GM19238 (cell line): ENCODE results near the gene FASTKD1.

ENCODE experiments used
- DNase-seq: peaks from one replicate; pipeline ENCODE4 v3.0.0; 2011; ENCODE audit warnings: low spot score; ENCODE audit not compliant: insufficient read length

Gene FASTKD1

DNA sequence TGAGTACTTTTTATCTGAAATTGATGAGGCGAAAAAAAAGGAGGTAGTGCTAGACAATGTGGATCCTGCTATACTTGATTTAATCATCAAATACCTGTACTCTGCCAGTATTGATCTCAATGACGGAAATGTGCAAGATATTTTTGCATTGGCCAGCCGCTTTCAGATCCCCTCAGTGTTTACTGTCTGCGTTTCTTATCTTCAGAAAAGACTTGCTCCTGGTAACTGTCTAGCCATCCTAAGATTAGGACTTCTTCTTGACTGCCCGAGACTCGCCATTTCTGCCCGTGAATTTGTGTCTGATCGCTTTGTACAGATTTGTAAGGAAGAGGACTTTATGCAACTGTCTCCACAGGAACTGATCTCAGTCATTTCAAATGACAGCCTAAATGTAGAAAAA lies 63.7 kb downstream of the FASTKD1 start:
- no peak for DNase-seq

DNA sequence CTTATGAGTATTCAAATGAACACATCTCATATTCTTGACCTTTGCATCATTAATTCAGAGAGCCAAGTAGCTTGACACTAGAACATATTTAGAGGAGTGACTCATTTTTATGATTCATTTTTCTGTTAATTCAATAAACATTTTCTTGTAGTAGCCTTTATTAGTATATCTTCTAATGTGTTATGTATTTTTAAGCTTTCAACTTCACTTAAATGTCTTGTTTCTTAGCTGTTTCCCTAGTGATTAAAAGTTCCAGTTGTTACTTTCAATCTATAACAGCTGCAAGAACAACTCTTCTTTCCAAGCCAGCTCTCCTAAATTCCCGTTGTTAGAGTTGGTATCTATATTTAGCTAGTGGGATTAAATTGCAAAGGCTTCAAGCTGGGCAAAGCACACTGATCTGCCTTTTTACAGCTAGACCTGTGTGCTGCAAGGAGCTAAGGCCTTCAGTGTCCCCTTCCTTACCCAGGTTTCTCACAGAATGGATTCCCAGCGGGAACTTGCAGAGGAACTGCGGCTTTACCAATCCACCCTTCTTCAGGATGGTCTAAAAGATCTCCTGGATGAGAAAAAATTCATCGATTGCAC lies 64.3 kb downstream of the FASTKD1 start, which contains the start of gene KLHL41:
Gene KLHL41, plus strand, starts transcription at position 405 of the 588 bp plus-strand sequence. Its CDS starts 77 bp downstream, at position 482.
- no peak for DNase-seq

DNA sequence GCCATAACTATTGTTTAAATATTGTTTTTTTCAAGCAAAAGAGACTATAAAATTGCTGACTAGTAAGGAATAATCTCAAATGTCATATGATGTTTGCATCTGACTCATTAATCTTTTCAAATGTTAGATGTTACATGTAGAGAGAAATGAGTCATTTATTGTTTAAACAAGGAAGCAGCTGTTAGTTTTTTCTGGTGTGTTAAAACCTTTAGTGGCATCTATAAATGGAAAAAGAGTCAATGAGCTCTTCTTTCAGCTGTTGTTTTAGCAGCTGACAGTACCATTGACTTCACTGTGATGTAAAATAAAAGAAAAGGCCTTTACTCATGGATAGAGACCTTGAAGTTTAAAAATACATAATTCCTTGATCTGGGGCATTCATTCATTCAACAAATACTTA lies 66.0 kb downstream of the FASTKD1 start:
- no peak for DNase-seq

DNA sequence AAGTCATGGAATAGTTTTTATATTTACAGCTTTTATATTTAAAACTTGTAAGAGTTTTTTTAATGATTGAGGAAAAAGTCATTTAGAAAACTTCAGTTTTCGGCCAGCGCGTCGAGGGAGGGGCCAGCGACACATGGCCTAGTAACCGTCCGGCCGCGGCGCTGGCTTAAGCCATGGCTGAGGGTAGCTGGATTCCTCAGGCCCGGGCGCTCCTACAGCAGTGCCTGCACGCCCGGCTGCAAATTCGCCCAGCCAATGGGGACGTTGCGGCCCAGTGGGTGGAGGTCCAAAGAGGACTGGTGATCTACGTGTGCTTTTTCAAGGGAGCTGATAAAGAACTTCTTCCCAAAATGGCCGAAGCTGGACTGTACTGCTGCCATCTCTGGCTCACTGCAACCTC lies 69.0 kb downstream of the FASTKD1 start:
- DNase-seq, result no peak

DNA sequence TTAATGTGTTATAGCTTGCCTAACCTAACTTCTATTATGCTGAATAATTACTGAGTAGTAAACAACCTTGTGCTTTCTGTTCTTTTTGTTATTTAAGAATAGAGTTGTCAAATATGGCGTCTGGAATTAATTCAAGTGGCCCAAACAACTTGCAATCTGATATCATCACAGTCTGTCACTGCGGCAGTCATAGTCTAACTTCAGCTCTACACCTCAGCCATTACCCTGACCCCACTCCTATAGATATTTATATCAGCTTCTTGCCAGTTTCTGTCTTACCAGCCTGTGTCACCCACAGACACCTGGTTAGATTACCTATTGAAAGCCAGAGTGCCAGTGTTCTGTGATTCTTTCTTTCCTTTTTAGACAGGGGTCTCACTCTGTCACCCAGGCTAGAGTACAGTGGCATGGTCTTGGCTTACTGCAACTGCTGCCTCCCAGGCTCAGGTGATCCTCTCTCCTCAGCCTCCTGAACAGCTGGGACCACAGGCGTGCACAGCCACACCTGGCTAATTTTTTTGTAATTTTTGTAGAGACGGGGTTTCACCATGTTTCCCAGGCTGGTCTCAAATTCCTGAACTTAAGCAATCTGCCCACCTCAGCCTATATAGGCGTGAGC lies 78.2 kb downstream of the FASTKD1 start:
- no peak for DNase-seq

DNA sequence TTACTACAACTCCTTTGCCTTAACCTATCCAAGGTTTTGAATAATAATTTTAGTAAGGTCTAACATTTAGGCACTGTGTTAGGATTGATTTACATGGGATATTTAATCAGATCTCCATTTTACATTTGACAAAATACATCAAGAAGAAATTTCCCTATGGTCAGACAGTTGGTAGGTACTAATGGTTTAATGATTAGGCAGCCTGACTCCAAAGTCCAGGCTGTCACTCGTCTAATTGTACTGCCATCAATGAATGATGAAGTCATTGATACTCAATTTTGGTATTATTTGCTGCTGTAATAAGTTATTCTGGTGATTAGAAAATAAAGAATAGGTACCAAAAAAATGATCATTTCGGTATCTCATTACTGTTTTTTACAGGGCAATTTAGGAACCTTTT lies 80.3 kb downstream of the FASTKD1 start:
- no peak for DNase-seq

DNA sequence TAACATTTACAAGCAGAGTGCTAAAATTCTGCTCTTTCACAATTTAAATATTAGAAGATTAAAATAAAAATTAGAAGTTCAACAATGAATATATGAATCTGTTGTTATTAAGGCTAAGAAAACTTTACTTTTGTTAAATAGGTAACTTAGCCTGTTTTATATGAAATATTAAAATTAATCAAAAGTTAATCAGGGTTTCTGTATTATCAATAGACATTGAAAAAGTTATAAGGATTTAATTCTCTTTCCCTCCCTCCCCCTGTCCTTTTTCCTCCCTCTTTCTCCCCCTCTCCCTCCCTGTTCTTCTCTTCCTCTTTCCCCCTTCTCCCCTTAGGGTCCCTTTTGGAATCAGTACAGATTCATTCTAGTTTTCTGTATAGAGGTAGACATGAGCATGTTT lies 82.3 kb downstream of the FASTKD1 start:
- no peak for DNase-seq

DNA sequence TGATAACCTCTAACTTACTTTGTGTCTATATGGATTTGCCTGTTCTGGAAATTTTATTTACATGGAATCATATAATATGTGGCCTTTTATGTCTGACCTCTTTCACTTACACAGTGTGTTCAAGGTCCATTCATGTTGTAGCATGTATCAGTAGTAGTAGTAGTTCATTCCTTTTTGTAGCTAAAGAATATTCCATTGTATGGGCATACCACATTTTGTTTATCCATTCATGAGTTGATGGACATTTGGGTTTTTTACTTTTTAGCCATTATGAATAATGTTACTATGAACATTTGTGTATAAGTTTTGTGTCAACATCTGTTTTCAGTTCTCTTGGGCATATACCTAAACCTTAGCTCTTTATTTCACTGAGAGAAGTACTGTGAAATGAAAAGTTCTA lies 82.8 kb downstream of the FASTKD1 start:
- DNase-seq, result no peak

DNA sequence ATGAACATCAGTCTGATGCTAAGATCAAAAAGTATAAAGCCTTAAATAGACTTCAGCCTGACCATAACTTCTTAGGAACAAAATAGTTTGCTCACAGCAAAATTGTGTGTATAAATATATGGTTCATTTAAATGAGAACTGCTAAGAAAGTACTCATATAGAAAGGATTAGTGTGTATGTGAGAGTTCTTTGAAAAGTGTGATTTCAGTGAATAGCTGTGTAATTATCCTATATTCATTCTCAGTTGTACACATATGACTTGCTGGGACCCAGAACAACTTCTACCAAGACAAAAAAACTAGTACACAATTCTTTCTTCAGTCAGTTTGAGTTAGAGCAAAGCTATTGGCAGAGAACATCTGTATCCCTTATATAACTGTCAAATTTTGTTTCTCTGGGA lies 87.2 kb downstream of the FASTKD1 start:
- DNase-seq, result no peak

DNA sequence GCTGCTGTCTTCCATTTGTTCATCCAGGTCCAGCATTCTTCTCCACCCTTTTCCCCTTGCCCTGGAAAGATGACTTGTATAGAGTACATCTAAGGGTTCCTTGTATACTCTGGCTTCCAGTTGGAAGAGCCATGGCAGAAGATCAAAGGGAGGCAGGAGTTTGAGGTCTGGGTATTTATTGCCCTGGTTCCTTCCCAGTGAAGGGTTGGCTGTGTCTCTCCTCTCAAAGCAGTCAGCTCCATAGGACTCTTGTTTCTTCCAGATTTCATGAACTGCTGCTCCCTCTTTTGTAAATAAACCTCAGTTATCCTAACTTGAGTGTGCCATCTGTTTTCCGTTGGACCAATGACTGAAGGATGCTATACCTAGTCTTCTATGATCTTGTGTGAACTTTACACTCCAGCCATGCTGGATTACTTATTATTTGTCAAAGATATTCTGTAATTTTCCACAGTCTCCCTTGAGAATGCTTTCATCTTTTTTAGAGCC lies 88.0 kb downstream of the FASTKD1 start:
- DNase-seq, result no peak

DNA sequence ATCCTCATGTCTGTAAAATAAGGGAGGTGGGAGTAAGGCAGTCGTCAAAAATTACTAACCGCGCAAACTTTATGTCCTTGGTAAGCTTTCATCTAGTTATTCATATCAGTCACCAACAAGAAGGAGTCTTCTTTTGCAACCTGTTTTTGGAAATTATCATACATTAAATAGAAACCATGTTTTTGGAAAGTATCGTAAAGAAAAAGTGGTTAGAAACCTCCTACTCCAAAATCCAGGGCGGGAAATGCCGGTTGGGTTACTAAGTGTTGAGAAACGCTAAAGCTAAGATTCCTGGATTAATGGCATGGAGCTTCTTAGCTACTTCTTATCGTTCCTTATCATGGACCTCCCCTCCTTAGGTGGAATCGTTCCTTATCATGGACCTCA lies 93.6 kb downstream of the FASTKD1 start:
- DNase-seq, result no peak
